Testis (tissue), 3 donors: ENCODE measurements around the gene PDE4C. TPM values are rescaled to one million over a fixed set of nuclear protein-coding genes. Genes with fewer than 3 reads are reported as not detected.
"Not testable (repeated sequence)": the region's sequence is repeated elsewhere in the genome, so short reads cannot be mapped to it uniquely, and the experiment has no call there.

Experiments used
- DNase-seq: peaks from one replicate; pipeline ENCODE4 v3.0.0-alpha.2; 2019
- H3K27ac ChIP-seq, 2 donors: fragments of 200-600 bp; sonication (generic); one replicate each; pipeline ENCODE4 v1.5.1; 2019
- H3K27me3 ChIP-seq: fragments of 200-600 bp; sonication (generic); one replicate; pipeline ENCODE4 v1.5.1; 2019
- H3K36me3 ChIP-seq: fragments of 200-600 bp; sonication (generic); one replicate; pipeline ENCODE4 v1.5.1; 2017; ENCODE audit warnings: low read depth; ENCODE audit errors: missing control alignments
- H3K4me1 ChIP-seq: fragments of 200-600 bp; sonication (generic); one replicate; pipeline ENCODE4 v1.5.1; 2019
- H3K4me3 ChIP-seq, 2 donors: fragments of 200-600 bp; sonication (generic); one replicate each; pipeline ENCODE4 v1.5.1; 2017 to 2019
- H3K9me3 ChIP-seq: fragments of 200-600 bp; sonication (generic); one replicate; pipeline ENCODE4 v1.5.1; 2017
- CTCF ChIP-seq, 3 experiments: fragments of 450-650 bp in 2 of 3; fragments of 200-600 bp in 1 of 3; sonication (generic) in 1 of 3; IDR thresholded peaks; one replicate each; pipeline ENCODE4 v1.5.1; 2016 to 2019; ENCODE audit warnings: antibody characterized with exemption in 3 of 3, mild to moderate bottlenecking in 2 of 3, moderate library complexity in 1 of 3
- POLR2A ChIP-seq: fragments of 450-650 bp; IDR thresholded peaks from one replicate; pipeline ENCODE4 v1.6.1; 2017; ENCODE audit warnings: antibody characterized with exemption, mild to moderate bottlenecking, moderate library complexity
- WGBS, 2 donors: methylation state at CpG; one replicate each; pipeline ENCODE4 v1.1.5; 2018; 5-methylcytosine and 5-hydroxymethylcytosine counted together
- intact Hi-C: fragments of 100-400 bp; cut with DNase I; formaldehyde crosslinking; loops from one replicate; pipeline ENCODE4 v1.15.1; 2023; ENCODE audit warnings: low total_unique reads
- polyA plus RNA-seq: library from polyadenylated mRNA; stranded (reverse); fragments of 350-450 nt; fragmentation: Illumina TruSeq; extraction: RNeasy Lipid Tissue Mini Kit (QIAGEN cat#74804); gene quantifications from one replicate; pipeline ENCODE4 v1.2.3, GENCODE V29; 2014; ENCODE audit warnings: low read depth, low replicate concordance; ENCODE audit not compliant: insufficient read depth
- total RNA-seq, 2 donors: library from RNA; depleted of rRNA; stranded (reverse); fragments of >200 nt; gene quantifications; one replicate each; pipeline ENCODE4 v1.2.3, GENCODE V29; 2016

PDE4C gene
- total and polyA plus RNA-seq, 3 donors from 2014 or later: 5.7 to 19.5 (median 7.1) TPM

GRCh38 chr19:18214779-18215433 lies 11.3 kb downstream of the PDE4C start:
- H3K9me3 ChIP-seq: no peaks in the 10 kb centered on the region
- H3K27ac ChIP-seq: peak overlapping the region in 1 of 2 donors; percentile 39
- no peaks in the 10 kb centered on the region for H3K36me3 ChIP-seq
- no peaks in the 10 kb centered on the region for H3K4me1 ChIP-seq
- intact Hi-C loops: no loop called here
- H3K4me3 ChIP-seq: no peak overlapping the region
- 49 to 54% methylated on average over 7 of the region's 7 CpGs for WGBS, 2 donors
- no peak for DNase-seq
- no peak for TF ChIP-seq POLR2A
- TF ChIP-seq CTCF (IDR thresholded peaks at IDR 0.05): no peak
- H3K27me3 ChIP-seq: no peaks in the 10 kb centered on the region

- intact Hi-C loops: no loop called here
- Histone ChIP-seq H3K4me3 (no peak overlapping the region), H3K4me1 (no peaks in the 10 kb centered on the region), H3K9me3 (no peaks in the 10 kb centered on the region), H3K27ac (no peak overlapping the region), H3K36me3 (no peaks in the 10 kb centered on the region), H3K27me3 (no peaks in the 10 kb centered on the region)
- 86 to 88% methylated on average over 11 to 14 of the region's 14 CpGs for WGBS, 2 donors
- TF ChIP-seq CTCF (IDR thresholded peaks at IDR 0.05) (no peak), POLR2A (no peak)
- no peak for DNase-seq
These were observed 14.6 kb downstream of the PDE4C start for GRCh38 chr19:18211683-18212082.

GRCh38 chr19:18209912-18210311 lies 16.3 kb downstream of the PDE4C start:
- H3K4me3 ChIP-seq, intact Hi-C loops, H3K36me3 ChIP-seq, DNase-seq, H3K27me3 ChIP-seq, H3K27ac ChIP-seq, H3K9me3 ChIP-seq, H3K4me1 ChIP-seq: not testable (repeated sequence)
- 89 to 90% methylated on average over 5 of the region's 5 CpGs for WGBS, 2 donors

GRCh38 chr19:18208098-18208951 lies 17.9 kb downstream of the PDE4C start:
- Histone ChIP-seq H3K4me1 (peaks cover 4% of the 10 kb centered on the region), H3K4me3 (no peak overlapping the region), H3K9me3 (no peaks in the 10 kb centered on the region), H3K27me3 (no peaks in the 10 kb centered on the region), H3K36me3 (no peaks in the 10 kb centered on the region), H3K27ac (peak overlapping the region; percentile 11 to 25)
- intact Hi-C loops: no loop called here
- peak; percentile 63 for DNase-seq
- 19 to 26% methylated on average over 21 to 32 of the region's 32 CpGs for whole genome bisulfite sequencing, 2 donors
- TF ChIP-seq CTCF (IDR thresholded peaks at IDR 0.05) (peak in 1 of 3 experiments; percentile 61), POLR2A (no peak)

GRCh38 chr19:18206018-18206417 lies 20.2 kb downstream of the PDE4C start:
- H3K4me3 ChIP-seq: no peak overlapping the region

More at GRCh38 chr19:18206018-18206417, 20.2 kb downstream of the PDE4C start:
- Histone ChIP-seq H3K27ac (peak overlapping the region; percentile 97 to 98), H3K36me3 (no peaks in the 10 kb centered on the region), H3K9me3 (no peaks in the 10 kb centered on the region), H3K4me1 (peaks cover 10% of the 10 kb centered on the region), H3K27me3 (no peaks in the 10 kb centered on the region)
- 49 to 65% methylated on average over 12 of the region's 12 CpGs for WGBS, 2 donors
- TF ChIP-seq POLR2A: no peak
- no peak for TF ChIP-seq CTCF (IDR thresholded peaks at IDR 0.05)
- intact Hi-C loops: no loop called here
- no peak for DNase-seq
